Keratinocyte (primary cell): ENCODE measurements around the gene RTEL1.

Experiments used
- EZH2 ChIP-seq: IDR thresholded peaks from one replicate; pipeline ENCODE4 v1.6.1; 2012; ENCODE audit warnings: inconsistent platforms, mild to moderate bottlenecking, low read length, moderate library complexity
- TF ChIP-seq, protein P1 (sequence below), 3 experiments: IDR thresholded peaks in 1 of 3; conservative IDR thresholded peaks in 1 of 3; optimal IDR thresholded peaks in 1 of 3; 2 replicates in 2 of 3; 3 replicates in 1 of 3; pipeline versions ENCODE3 to v1.5.1; 2011; ENCODE audit warnings: low read length in 3 of 3, mild to moderate bottlenecking in 3 of 3, moderate library complexity in 2 of 3, control low read depth in 1 of 3, inconsistent platforms in 1 of 3; ENCODE audit not compliant: insufficient read depth in 2 of 3; ENCODE audit errors: extremely low read depth in 1 of 3

DNA sequence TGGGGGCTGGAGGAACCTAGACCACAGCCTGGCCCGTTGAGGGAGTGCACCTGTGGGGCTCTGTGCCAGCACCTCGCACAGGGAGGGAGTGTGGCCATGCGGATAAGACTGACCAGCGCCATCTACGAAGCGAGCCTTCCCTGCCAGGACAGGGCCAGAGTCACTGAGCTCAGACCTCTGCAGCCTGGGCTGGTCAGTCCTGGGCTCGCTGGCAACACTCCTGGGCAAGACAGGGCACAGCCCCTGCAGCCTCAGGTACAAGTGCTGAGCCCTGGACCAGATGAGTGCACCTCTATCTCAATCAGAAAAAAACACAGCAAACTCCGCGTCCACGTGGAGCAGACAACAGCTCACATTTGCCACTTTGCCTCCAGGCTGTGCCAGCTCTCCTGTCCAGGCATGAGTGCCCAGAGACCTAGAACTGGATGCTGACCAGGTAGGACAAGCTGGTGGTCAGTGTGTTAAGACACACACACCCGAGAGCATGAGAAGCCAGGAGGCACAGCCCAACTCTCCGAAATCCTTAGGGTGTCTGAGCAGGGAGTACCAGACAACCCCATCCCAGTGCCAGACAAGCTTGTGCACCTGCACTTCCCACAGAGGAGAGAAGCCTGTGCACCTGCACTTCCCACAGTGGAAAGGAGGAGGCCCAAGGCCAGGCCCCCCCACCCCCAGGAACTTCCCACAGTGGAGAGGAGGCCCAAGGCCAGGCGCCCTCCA lies 44.8 kb downstream of the RTEL1 start:
- TF ChIP-seq, protein P1, sequence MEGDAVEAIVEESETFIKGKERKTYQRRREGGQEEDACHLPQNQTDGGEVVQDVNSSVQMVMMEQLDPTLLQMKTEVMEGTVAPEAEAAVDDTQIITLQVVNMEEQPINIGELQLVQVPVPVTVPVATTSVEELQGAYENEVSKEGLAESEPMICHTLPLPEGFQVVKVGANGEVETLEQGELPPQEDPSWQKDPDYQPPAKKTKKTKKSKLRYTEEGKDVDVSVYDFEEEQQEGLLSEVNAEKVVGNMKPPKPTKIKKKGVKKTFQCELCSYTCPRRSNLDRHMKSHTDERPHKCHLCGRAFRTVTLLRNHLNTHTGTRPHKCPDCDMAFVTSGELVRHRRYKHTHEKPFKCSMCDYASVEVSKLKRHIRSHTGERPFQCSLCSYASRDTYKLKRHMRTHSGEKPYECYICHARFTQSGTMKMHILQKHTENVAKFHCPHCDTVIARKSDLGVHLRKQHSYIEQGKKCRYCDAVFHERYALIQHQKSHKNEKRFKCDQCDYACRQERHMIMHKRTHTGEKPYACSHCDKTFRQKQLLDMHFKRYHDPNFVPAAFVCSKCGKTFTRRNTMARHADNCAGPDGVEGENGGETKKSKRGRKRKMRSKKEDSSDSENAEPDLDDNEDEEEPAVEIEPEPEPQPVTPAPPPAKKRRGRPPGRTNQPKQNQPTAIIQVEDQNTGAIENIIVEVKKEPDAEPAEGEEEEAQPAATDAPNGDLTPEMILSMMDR (optimal IDR thresholded peaks at IDR 0.05 in 1 of 3, IDR thresholded peaks at IDR 0.05 in 1 of 3, conservative IDR thresholded peaks at IDR 0.05 in 1 of 3; ENCODE audit: extremely low read depth in 1 of 3, insufficient read depth in 2 of 3, low read length in 3 of 3): no peak
- no peak for TF ChIP-seq EZH2
